GM12864 (cell line): ENCODE measurements around the gene EPB41L3.

Experiments used
- DNase-seq: peaks from one replicate; pipeline ENCODE4 v3.0.0-alpha.2; 2011; ENCODE audit warnings: low read depth
- H3K4me3 ChIP-seq: 2 replicates; pipeline ENCODE4 v1.5.1; 2011; ENCODE audit warnings: mild to moderate bottlenecking, low read depth, low read length, control low read depth
- CTCF ChIP-seq: IDR thresholded peaks from 2 replicates; pipeline ENCODE4 v1.5.1; 2011; ENCODE audit warnings: low read depth, mild to moderate bottlenecking, moderate library complexity, low read length, control low read depth, inconsistent platforms; ENCODE audit errors: missing control alignments

The EPB41L3 gene

GRCh38 chr18:5350636-5351035 lies 193.2 kb downstream of the EPB41L3 start:
- no peak for TF ChIP-seq CTCF
- no peak for DNase-seq
- H3K4me3 ChIP-seq = no peak overlapping the region
